IPS DF 19.7 (cell line): Measurements from ENCODE around the gene ILDR1.

Experiments used
- DNase-seq: peaks from one replicate; pipeline ENCODE4 v3.0.0-alpha.2; 2013; ENCODE audit warnings: low read depth, low spot score

ILDR1 gene

DNA sequence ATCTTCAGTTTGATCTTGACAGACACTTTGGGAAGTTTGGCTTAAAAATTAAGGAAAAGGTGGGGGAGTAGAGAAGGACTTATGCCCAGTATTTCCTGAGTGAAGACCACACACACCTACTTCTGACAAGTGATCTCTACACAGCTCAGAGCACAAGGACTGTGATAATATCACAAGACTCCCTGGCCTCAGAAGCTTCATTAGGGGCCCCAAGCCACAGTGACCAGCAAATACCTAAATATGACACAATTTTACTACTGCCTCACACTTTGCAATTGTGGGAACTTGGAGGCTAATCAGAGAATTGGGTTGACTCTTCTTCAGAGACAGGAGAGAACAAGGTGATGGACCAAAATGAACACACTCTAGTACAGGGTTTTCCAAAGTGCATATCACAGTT is 2.6 kb downstream of the ILDR1 start:
- DNase-seq: no peak

DNA sequence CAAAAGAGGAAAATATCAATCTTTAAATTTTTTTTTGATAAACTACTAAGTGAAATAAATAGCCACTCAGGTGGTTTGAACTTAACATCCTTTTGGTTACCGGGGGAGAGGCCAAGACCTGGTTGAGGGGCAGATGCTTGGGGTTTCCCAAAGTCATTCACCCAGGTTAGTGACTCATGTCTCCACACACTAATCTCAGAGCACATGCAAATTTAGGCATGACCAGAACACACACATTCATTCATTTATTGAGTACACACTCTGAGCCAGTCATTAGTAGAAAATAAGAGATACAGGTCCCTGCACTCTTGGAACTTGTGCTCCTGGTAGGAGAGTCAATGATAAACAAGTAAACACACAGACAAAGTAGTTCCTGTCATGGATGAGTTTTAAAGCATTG is 7.3 kb downstream of the ILDR1 start:
- DNase-seq: no peak

GRCh38 chr3:122013448-122013925 is 8.6 kb downstream of the ILDR1 start:
- no peak for DNase-seq

DNA sequence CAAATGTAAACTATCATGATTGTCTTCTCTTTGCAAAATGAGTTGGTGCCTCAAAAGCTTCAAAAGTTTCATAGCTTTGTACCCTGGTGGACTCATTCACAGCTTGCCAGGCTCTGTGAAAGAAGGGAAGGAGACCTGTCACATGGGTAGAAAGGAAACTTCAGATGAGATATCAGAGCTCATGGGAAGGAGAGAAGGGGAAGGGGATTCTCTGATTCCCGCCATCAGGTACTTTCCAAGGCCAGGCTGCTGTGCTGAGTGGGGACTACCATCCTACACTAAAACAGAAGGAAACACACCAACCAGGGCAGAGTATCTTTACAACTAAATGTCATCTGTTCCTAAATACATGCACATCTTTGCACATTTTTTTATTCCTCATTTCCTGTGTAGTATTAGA is 9.2 kb downstream of the ILDR1 start:
- no peak for DNase-seq

GRCh38 chr3:122011396-122011795 is 10.7 kb downstream of the ILDR1 start:
- DNase-seq: no peak

DNA sequence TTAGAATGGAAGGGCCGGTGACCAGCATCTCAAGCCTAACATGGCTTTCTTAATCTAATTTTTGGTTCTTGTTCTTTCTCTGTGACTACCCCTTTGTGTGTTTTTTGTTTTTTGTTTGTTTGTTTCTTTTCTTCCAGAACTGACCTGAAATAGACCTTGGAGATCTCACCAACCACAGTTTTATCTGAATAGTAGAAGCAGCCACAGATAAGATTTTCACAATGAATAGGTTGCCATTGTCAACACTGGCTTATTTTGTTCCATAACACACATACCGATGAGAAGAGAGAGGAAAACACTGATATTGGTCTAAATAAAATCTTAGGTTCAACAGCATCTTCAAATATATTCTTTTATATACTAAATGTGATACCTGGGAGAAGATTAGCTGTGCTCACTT is 11.5 kb downstream of the ILDR1 start:
- no peak for DNase-seq

GRCh38 chr3:122008166-122008565 is 13.9 kb downstream of the ILDR1 start:
- DNase-seq: no peak

DNA sequence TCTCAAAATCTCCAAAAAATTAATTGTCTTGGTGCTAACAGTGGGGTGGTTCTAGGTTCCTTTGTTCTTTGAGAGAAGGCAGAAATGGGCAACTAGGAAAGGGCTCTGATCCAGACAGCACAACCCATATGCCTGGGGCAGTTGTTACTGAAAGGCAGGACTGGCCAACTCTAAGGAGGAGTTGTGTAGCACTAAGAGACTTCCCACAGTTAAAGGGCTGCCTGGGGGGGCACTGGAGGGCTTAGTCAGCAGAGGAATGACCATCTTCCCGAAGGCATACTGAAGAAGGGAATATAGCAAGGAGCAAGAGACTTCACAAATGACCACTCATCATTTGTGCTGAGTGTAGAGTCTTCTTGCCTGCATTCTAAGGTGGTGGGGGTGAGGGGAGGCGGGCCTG is 15.8 kb downstream of the ILDR1 start:
- DNase-seq: no peak

GRCh38 chr3:122004991-122005565 is 17.0 kb downstream of the ILDR1 start:
- DNase-seq: no peak

DNA sequence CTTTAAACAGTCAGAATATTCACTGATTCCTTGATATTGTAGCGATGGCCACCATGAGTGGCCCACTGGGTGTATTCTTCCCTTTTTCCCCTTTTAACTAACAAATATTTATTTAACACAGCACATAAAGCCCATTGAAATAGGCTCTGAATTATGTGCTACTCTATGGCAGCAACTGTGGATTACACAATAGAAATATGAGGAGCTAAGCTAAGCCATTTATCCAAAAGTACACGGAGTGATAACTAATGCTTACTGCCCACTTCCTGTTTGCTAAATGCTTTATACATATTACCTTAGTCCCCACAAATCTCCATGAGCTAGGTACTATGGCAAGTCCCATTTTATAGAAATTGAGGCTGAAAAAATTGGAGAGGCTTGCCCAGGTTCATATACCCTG is 17.9 kb downstream of the ILDR1 start:
- no peak for DNase-seq

DNA sequence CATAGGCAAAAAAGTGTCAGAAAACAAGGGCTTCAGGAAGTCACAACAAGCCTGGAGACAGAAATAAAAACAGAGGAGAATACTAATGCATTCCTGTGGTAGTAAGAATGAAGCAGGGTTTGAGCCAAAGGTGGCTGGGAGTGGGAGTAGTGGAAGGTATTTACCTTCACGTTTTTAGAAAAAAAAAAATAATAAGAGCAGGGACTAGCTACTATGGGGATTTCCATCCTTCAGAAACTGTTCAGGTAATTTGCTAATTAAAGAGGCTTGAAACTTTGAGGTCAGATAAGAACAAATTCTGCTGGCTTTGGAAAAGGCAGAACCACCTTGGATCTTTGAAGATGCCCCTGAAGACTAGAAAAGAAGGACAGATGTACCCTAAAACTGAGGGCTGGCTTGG is 18.4 kb downstream of the ILDR1 start:
- no peak for DNase-seq

DNA sequence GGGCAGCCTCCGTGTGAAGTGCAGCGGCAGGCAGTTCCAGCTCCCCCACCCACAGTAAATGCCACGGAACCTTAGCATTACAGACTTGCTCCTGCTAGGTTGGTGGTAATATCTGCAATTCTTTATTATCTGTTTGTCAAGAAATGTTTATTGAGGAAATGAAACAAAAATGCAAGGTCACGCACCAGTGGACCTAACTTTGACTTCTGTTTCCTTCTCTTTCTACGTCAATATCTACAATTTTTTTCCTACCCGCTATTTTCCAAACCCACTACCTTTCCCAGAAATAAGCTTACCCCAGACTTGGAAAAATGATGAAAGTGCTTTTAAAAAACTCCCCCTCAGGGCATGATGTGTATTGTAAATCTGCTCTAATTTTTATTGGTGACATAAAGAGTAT is 18.9 kb downstream of the ILDR1 start:
- DNase-seq: no peak

- no peak for DNase-seq
These were observed 19.4 kb downstream of the ILDR1 start for GRCh38 chr3:122002611-122003010.

DNA sequence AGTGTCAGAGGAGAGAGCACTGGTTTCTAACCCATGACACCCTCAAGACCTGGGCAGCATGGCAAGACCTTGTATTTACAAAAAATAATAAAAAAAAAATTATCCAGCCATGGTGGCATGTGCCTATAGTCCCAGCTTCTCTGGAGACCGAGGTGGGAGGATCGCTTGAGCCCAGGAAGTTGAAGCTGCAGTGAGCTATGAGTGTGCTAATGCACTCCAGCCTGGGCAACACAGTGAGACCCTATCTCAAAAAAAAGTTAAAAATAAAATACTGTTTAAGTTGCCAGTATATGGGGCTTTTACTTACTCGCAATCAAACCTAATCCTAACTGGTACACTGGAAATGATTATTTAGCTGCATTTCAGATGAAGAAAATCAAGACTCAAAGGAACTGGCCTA is 20.2 kb downstream of the ILDR1 start:
- no peak for DNase-seq

DNA sequence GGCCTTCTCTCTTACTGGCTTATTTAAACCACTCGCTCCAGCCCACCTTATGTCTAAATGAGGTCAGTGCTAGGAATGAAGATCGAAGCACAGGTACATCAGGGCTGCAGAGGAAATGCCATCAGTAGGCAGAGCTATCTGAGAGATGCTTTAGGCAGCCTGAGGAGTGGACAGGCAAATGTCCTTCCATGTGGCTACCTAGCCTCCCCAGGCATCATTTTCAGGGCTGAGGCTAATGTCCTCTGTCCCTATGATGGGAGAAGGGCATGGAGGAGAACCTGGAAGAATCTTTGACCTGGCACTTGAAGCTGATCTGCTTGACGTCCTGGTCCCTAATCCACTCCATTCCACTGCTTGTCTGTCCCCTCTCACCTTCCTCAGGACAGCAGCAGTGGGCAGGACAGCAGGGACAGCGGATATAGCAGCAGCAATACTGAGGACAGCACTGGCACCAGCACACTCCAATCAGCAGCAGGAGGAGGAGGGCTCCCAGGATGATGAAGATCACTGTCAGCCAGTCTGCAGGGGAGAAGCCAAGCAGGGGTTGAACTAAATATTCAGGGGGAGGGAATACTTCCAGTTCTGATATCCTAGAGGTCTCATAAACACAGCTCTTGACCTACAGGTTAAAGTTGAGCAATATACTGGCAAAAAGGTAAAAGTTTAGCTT is 21.0 kb downstream of the ILDR1 start:
- DNase-seq: no peak

DNA sequence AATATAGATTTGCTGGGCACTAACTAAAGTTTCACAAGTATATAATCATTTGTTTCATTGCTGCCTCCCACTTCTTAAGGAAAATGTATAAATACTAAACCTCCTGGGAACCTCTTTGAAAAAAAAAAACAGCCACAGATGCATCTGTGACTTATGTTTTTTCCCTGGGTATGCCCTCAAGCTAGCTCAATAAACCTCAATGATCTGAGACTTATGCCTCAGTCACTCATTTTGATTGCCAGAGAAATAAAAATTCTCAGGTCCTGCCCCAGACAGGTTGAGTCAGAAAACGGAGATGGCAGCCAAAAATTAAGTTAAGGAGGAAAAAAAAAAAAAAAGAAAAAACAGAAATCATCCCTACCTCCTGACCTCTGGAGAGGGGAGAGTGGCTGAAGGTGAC is 22.1 kb downstream of the ILDR1 start:
- no peak for DNase-seq

DNA sequence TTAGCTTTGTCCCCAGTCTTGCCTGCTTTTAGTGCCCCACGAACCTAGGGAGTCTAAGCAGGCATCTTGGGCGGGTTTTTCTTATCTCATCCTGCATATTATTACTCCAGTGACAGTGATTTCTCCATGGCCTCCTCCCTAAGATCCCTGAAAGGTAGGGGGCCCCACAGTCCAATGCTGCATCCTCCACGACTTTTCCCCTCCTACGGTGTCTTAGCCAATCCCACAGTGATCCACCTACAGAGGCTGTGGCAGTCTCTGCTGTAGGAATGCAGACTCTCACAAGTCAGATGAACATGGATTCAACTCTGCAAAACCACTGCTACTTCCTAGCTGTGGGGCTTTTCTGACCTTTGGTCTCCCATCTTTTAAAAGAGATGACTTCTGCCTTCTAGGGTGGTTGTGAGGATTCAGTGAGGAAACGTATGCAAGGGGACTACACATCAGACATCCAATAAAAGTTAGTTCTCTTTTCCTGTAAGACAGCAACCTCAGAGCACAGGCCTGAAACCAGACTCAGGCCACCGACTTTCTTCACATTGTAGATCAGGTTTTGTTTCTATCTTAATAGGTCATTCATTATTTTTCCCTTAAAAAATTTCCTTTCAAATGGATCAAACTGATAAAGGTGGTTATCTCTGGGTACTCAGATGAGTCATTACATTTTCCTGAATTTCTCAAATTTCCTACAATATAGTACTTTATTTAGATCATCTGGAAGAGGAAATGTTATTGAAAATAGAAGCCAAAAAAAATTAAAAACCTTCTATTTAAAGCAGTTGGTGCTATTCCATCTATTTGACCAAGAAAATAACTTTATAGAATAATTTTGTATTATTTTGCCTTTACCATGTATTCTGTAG is 23.2 kb downstream of the ILDR1 start:
- DNase-seq: no peak

DNA sequence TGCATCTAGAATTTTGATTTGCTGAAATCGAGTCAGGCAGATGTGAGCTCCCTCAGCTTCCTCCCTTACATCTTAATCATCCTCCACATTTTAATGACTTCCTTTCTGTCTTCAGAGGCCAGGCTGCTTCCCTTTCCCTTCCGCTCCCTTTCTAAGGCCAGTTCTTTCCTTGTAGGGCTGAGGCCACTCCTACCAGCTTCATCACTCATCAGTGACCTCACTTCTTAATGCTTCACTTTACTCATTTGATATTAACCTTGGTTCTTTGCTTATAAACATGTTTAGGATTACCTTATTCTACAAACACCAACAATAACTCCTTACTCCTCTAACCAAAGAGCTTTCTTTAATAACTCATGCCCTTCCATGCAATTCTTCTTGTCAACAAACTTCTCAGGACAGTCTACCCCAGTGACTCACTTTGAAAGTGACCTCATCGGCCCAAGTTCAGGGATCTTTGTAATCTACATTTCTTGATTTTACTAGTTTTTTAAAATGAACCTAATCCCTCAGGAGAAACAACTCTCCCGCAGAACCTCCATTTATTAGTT is 23.9 kb downstream of the ILDR1 start:
- no peak for DNase-seq

GRCh38 chr3:121997372-121997771 is 24.7 kb downstream of the ILDR1 start:
- DNase-seq: no peak

DNA sequence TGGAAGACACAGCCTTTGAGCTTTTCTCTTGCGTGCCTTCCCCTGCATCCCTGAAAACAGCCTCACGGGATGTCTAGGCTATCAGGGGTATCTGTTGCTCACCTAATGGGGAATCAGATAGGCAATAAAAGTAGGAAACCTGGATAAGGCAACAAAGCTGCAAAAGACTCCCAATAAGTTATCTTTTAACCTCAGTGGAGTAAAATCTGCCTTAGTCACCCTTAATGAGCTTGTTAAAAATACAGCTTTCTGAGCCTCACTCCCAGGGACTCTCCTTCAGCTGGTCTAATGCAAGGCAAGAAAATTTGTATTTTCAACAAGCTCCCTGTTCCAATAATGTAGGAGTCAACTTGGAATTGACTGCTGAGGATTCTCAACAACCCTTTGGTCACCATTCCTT is 25.6 kb downstream of the ILDR1 start:
- DNase-seq: no peak

GRCh38 chr3:121995161-121996137 is 26.6 kb downstream of the ILDR1 start:
- DNase-seq: peak; percentile 54
